ENCODE measurements around the gene ADPRHL1.
A peak's percentile ranks its signal among the peaks of the same experiment; 100 is the strongest.

Gene ADPRHL1

GRCh38 chr13:113364901-113365582, 88.2 kb downstream of the ADPRHL1 start:
- H3K4me3 ChIP-seq (replicated peaks in 1 of 2; ENCODE audit: low read depth in 2 of 2, low read length in 2 of 2), result peak overlapping the region in 1 of 2 donors; percentile 8
- no peak for TF ChIP-seq CTCF (IDR thresholded peaks at IDR 0.05; ENCODE audit: low read depth, low read length)

GRCh38 chr13:113364311-113364889, 88.9 kb downstream of the ADPRHL1 start:
- TF ChIP-seq CTCF (IDR thresholded peaks at IDR 0.05; ENCODE audit: low read depth, low read length), result no peak
- peak overlapping the region in 1 of 2 donors; percentile 8 for H3K4me3 ChIP-seq (replicated peaks in 1 of 2; ENCODE audit: low read depth in 2 of 2, low read length in 2 of 2)
- DNase-seq (ENCODE audit: low read depth in 2 of 2), result no peak

More at GRCh38 chr13:113364901-113365582, 88.2 kb downstream of the ADPRHL1 start:
- no peak for DNase-seq (ENCODE audit: low read depth in 2 of 2)

GRCh38 chr13:113361406-113361805, 91.9 kb downstream of the ADPRHL1 start:
- TF ChIP-seq CTCF (IDR thresholded peaks at IDR 0.05; ENCODE audit: low read depth, low read length), result no peak
- no peak overlapping the region for H3K4me3 ChIP-seq (replicated peaks in 1 of 2; ENCODE audit: low read depth in 2 of 2, low read length in 2 of 2)
- DNase-seq (ENCODE audit: low read depth in 2 of 2), result no peak

- no peak for DNase-seq (ENCODE audit: low read depth in 2 of 2)
- TF ChIP-seq CTCF (IDR thresholded peaks at IDR 0.05; ENCODE audit: low read depth, low read length), result no peak
- no peak overlapping the region for H3K4me3 ChIP-seq (replicated peaks in 1 of 2; ENCODE audit: low read depth in 2 of 2, low read length in 2 of 2)
Observed at GRCh38 chr13:113360446-113360845, 92.8 kb downstream of the ADPRHL1 start.

- TF ChIP-seq CTCF (IDR thresholded peaks at IDR 0.05; ENCODE audit: low read depth, low read length), result no peak
- no peak for DNase-seq (ENCODE audit: low read depth in 2 of 2)
- H3K4me3 ChIP-seq (replicated peaks in 1 of 2; ENCODE audit: low read depth in 2 of 2, low read length in 2 of 2), result no peak overlapping the region
Observed at GRCh38 chr13:113359571-113359970, 93.7 kb downstream of the ADPRHL1 start.

- no peak for DNase-seq (ENCODE audit: low read depth in 2 of 2)
- no peak overlapping the region for H3K4me3 ChIP-seq (replicated peaks in 1 of 2; ENCODE audit: low read depth in 2 of 2, low read length in 2 of 2)
- TF ChIP-seq CTCF (IDR thresholded peaks at IDR 0.05; ENCODE audit: low read depth, low read length), result no peak
Observed at GRCh38 chr13:113358653-113359190, 94.6 kb downstream of the ADPRHL1 start.

Measured in cardiac fibroblast (primary cell).